Stimulated activated CD4-positive, alpha-beta T cell treated with anti-CD3 and anti-CD28 coated beads, TNF-alpha, amount 100 ng/mL, for 48 hours (primary cell): Measurements from ENCODE around the gene GNB1L.

Experiments used
- DNase-seq, 3 donors: peaks; one replicate each; pipeline ENCODE4 v3.0.0-alpha.2; 2020; ENCODE audit warnings: low read depth in 3 of 3

Gene GNB1L

GRCh38 chr22:19750507-19751490, 103.9 kb downstream of the GNB1L start:
- no peak for DNase-seq

- no peak for DNase-seq
Measured at GRCh38 chr22:19749876-19750275, 104.8 kb downstream of the GNB1L start.

GRCh38 chr22:19748991-19749664, 105.5 kb downstream of the GNB1L start:
- no peak for DNase-seq

GRCh38 chr22:19748139-19748538, 106.5 kb downstream of the GNB1L start:
- DNase-seq, result no peak

GRCh38 chr22:19747551-19747950, 107.1 kb downstream of the GNB1L start:
- no peak for DNase-seq

GRCh38 chr22:19746726-19747125, 107.9 kb downstream of the GNB1L start:
- no peak for DNase-seq

GRCh38 chr22:19745155-19746101, 109.2 kb downstream of the GNB1L start:
- no peak for DNase-seq

GRCh38 chr22:19744350-19745006, 110.2 kb downstream of the GNB1L start:
- DNase-seq, result no peak

GRCh38 chr22:19743651-19744050, 111.0 kb downstream of the GNB1L start:
- no peak for DNase-seq

GRCh38 chr22:19743081-19743480, 111.6 kb downstream of the GNB1L start:
- no peak for DNase-seq

- no peak for DNase-seq
Measured at GRCh38 chr22:19742160-19743066, 112.3 kb downstream of the GNB1L start.

GRCh38 chr22:19741053-19741452, 113.6 kb downstream of the GNB1L start:
- no peak for DNase-seq

- no peak for DNase-seq
Measured at GRCh38 chr22:19740586-19740985, 114.1 kb downstream of the GNB1L start.

GRCh38 chr22:19739911-19740449, 114.7 kb downstream of the GNB1L start:
- no peak for DNase-seq

GRCh38 chr22:19739448-19739895, 115.2 kb downstream of the GNB1L start:
- no peak for DNase-seq

- no peak for DNase-seq
Measured at GRCh38 chr22:19738664-19739447, 115.8 kb downstream of the GNB1L start.

GRCh38 chr22:19737846-19738663, 116.6 kb downstream of the GNB1L start:
- DNase-seq, result no peak
